Measurements from ENCODE around the gene LMNTD1.

Gene LMNTD1

GRCh38 chr12:25455696-25456095 is 97.4 kb downstream of the LMNTD1 start:
- Histone ChIP-seq H3K36me3 (ENCODE audit: control insufficient read depth in 2 of 2, insufficient read depth in 1 of 2, low read length in 2 of 2) (no peaks in the 10 kb centered on the region), H3K4me3 (ENCODE audit: low read depth, low read length) (no peak overlapping the region), H3K4me1 (ENCODE audit: control insufficient read depth, insufficient read depth, low read length) (0 out of 2 replicates have a peak, but pooled peaks cover 6% of the 10 kb centered on the region), H3K27ac (ENCODE audit: extremely low read depth, low read depth, low read length) (no peak overlapping the region), H3K9me3 (ENCODE audit: control insufficient read depth, insufficient read depth, low read depth, low read length) (no peaks in the 10 kb centered on the region; the same call in 1 of the 2 replicates)
- ChIA-PET CTCF (no interaction called here), POLR2A (no interaction called here)
- TF ChIP-seq ZSCAN5A (tag by site-specific recombination; IDR thresholded peaks at IDR 0.05) (no peak), ZNF138 (tag by site-specific recombination; IDR thresholded peaks at IDR 0.05; ENCODE audit: borderline replicate concordance) (no peak), ZNF114 (tag by site-specific recombination; IDR thresholded peaks at IDR 0.05) (no peak), KLF17 (tag by site-specific recombination; IDR thresholded peaks at IDR 0.05) (no peak), ZNF704 (tag by site-specific recombination; IDR thresholded peaks at IDR 0.05) (no peak), ZNF2 (tag by site-specific recombination; IDR thresholded peaks at IDR 0.05) (no peak), EGR2 (tag by site-specific recombination; IDR thresholded peaks at IDR 0.05; ENCODE audit: low read depth) (no peak), YY1 (tag by site-specific recombination; IDR thresholded peaks at IDR 0.05) (no peak), ZNF768 (tag by site-specific recombination; IDR thresholded peaks at IDR 0.05) (no peak), ZNF580 (tag by site-specific recombination; IDR thresholded peaks at IDR 0.05) (no peak), ZNF488 (tag by site-specific recombination; IDR thresholded peaks at IDR 0.05) (no peak), ZNF366 (tag by site-specific recombination; conservative IDR thresholded peaks at IDR 0.05) (no peak), BCL6B (tag by site-specific recombination; IDR thresholded peaks at IDR 0.05) (no peak), ZNF169 (tag by site-specific recombination; IDR thresholded peaks at IDR 0.05) (no peak), ZNF362 (tag by site-specific recombination; IDR thresholded peaks at IDR 0.05) (no peak), ZNF830 (tag by site-specific recombination; IDR thresholded peaks at IDR 0.05; ENCODE audit: low read depth) (no peak)

- ChIA-PET CTCF (interaction anchor here (0.6 kb wide), 1 partner anchor 569 kb away, joined by 3 read pairs; no protein-coding TSS in a partner anchor), POLR2A (no interaction called here)
- no peaks in the 10 kb centered on the region for H3K4me1 ChIP-seq (ENCODE audit: control insufficient read depth, insufficient read depth, low read length)
- no peaks in the 10 kb centered on the region for H3K36me3 ChIP-seq (ENCODE audit: control insufficient read depth in 2 of 2, insufficient read depth in 1 of 2, low read length in 2 of 2)
- no peak for TF ChIP-seq ZNF223 (tag by site-specific recombination; IDR thresholded peaks at IDR 0.05)
- TF ChIP-seq ZNF10 (tag by site-specific recombination; IDR thresholded peaks at IDR 0.05): no peak
- TF ChIP-seq ZNF645 (tag by site-specific recombination; IDR thresholded peaks at IDR 0.05): no peak
- no peak for TF ChIP-seq ZNF138 (tag by site-specific recombination; IDR thresholded peaks at IDR 0.05; ENCODE audit: borderline replicate concordance)
- TF ChIP-seq ZNF214 (tag by site-specific recombination; IDR thresholded peaks at IDR 0.05; ENCODE audit: borderline replicate concordance): no peak
- no peak for TF ChIP-seq ZEB2 (tag by site-specific recombination; IDR thresholded peaks at IDR 0.05)
- no peak for TF ChIP-seq ZNF544 (tag by site-specific recombination; IDR thresholded peaks at IDR 0.05)
- no peak for TF ChIP-seq ZNF175 (tag by site-specific recombination; IDR thresholded peaks at IDR 0.05)
- no peak for TF ChIP-seq ZNF221 (tag by site-specific recombination; IDR thresholded peaks at IDR 0.05; ENCODE audit: borderline replicate concordance)
- no peak overlapping the region for H3K4me3 ChIP-seq (ENCODE audit: low read depth, low read length)
- no peak overlapping the region for H3K27ac ChIP-seq (ENCODE audit: extremely low read depth, low read depth, low read length)
- no peaks in the 10 kb centered on the region for H3K9me3 ChIP-seq (ENCODE audit: control insufficient read depth, insufficient read depth, low read depth, low read length)
Measured at GRCh38 chr12:25449007-25449406, 104.1 kb downstream of the LMNTD1 start.
